Measurements from ENCODE around the gene SYNDIG1.

GRCh38 chr20:24619212-24619611, 149.8 kb downstream of the SYNDIG1 start:
- TF ChIP-seq, protein P1, sequence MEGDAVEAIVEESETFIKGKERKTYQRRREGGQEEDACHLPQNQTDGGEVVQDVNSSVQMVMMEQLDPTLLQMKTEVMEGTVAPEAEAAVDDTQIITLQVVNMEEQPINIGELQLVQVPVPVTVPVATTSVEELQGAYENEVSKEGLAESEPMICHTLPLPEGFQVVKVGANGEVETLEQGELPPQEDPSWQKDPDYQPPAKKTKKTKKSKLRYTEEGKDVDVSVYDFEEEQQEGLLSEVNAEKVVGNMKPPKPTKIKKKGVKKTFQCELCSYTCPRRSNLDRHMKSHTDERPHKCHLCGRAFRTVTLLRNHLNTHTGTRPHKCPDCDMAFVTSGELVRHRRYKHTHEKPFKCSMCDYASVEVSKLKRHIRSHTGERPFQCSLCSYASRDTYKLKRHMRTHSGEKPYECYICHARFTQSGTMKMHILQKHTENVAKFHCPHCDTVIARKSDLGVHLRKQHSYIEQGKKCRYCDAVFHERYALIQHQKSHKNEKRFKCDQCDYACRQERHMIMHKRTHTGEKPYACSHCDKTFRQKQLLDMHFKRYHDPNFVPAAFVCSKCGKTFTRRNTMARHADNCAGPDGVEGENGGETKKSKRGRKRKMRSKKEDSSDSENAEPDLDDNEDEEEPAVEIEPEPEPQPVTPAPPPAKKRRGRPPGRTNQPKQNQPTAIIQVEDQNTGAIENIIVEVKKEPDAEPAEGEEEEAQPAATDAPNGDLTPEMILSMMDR (IDR thresholded peaks at IDR 0.05), result no peak
- no peak for TF ChIP-seq SIN3A (IDR thresholded peaks at IDR 0.05; ENCODE audit: borderline replicate concordance, insufficient read depth, low read depth, low read length)

Measured in Panc1 (cell line).